NCI-H2227 (cell line): ENCODE data around the gene KIFC3.
"Not testable (repeated sequence)": the region's sequence is repeated elsewhere in the genome, so short reads cannot be mapped to it uniquely, and the experiment has no call there.

ENCODE experiments used
- DNase-seq: peaks from one replicate; lab custom pipeline; 2025; ENCODE audit not compliant: unreplicated experiment; lab: John Stamatoyannopoulos, UW

Gene KIFC3

GRCh38 chr16:57788252-57788841, 13.9 kb downstream of the KIFC3 start:
- DNase-seq, result no peak

GRCh38 chr16:57787519-57787905, 14.8 kb downstream of the KIFC3 start:
- no peak for DNase-seq

- DNase-seq, result no peak
These were observed 15.4 kb downstream of the KIFC3 start for GRCh38 chr16:57786632-57787518.

GRCh38 chr16:57785924-57786323, 16.4 kb downstream of the KIFC3 start:
- no peak for DNase-seq

- no peak for DNase-seq
These were observed 16.9 kb downstream of the KIFC3 start for GRCh38 chr16:57785385-57785784.

GRCh38 chr16:57784334-57784733, 18.0 kb downstream of the KIFC3 start:
- no peak for DNase-seq

GRCh38 chr16:57783883-57784282, 18.4 kb downstream of the KIFC3 start:
- DNase-seq, result no peak

- DNase-seq, result no peak
These were observed 19.2 kb downstream of the KIFC3 start for GRCh38 chr16:57783116-57783515.

GRCh38 chr16:57782607-57783055, 19.7 kb downstream of the KIFC3 start:
- DNase-seq, result not testable (repeated sequence)

- no peak for DNase-seq
These were observed 20.3 kb downstream of the KIFC3 start for GRCh38 chr16:57781741-57782606.

GRCh38 chr16:57781349-57781740, 20.9 kb downstream of the KIFC3 start:
- DNase-seq, result no peak

GRCh38 chr16:57779836-57780235, 22.5 kb downstream of the KIFC3 start:
- not testable (repeated sequence) for DNase-seq

GRCh38 chr16:57778658-57779057, 23.6 kb downstream of the KIFC3 start:
- DNase-seq, result no peak

- peak; percentile 45 for DNase-seq
These were observed 26.4 kb downstream of the KIFC3 start for GRCh38 chr16:57775661-57776469.

- no peak for DNase-seq
These were observed 27.5 kb downstream of the KIFC3 start for GRCh38 chr16:57774705-57775285.

GRCh38 chr16:57773655-57774295, 28.5 kb downstream of the KIFC3 start:
- DNase-seq, result no peak

GRCh38 chr16:57773019-57773418, 29.3 kb downstream of the KIFC3 start:
- no peak for DNase-seq

GRCh38 chr16:57771141-57771785, 31.0 kb downstream of the KIFC3 start:
- no peak for DNase-seq

- DNase-seq, result no peak
These were observed 31.9 kb downstream of the KIFC3 start for GRCh38 chr16:57770361-57770760.
